ENCODE measurements around the gene IL18. TPM values are rescaled to one million over a fixed set of nuclear protein-coding genes. Genes with fewer than 3 reads are reported as not detected.

IL18 gene
- total RNA-seq (2014; rRNA removed; shearing (Covaris generic)) (not detected in 2 replicates), total RNA-seq (2022) (not detected in 2 replicates), Bru-seq, nascent RNA (percentile 13 among the genes with signal in this experiment), BruChase-seq, experiment 1, labeled RNA remaining after a 6-hour chase (percentile 16 among the genes with signal in this experiment), BruChase-seq, experiment 2, labeled RNA remaining after a 2-hour chase (percentile 14 among the genes with signal in this experiment)
- long read RNA-seq, partial matches to known transcripts, result 0 of 2 reads
- long read RNA-seq, other reads (novel, unspliced or antisense), result 2 of 2 reads

DNA sequence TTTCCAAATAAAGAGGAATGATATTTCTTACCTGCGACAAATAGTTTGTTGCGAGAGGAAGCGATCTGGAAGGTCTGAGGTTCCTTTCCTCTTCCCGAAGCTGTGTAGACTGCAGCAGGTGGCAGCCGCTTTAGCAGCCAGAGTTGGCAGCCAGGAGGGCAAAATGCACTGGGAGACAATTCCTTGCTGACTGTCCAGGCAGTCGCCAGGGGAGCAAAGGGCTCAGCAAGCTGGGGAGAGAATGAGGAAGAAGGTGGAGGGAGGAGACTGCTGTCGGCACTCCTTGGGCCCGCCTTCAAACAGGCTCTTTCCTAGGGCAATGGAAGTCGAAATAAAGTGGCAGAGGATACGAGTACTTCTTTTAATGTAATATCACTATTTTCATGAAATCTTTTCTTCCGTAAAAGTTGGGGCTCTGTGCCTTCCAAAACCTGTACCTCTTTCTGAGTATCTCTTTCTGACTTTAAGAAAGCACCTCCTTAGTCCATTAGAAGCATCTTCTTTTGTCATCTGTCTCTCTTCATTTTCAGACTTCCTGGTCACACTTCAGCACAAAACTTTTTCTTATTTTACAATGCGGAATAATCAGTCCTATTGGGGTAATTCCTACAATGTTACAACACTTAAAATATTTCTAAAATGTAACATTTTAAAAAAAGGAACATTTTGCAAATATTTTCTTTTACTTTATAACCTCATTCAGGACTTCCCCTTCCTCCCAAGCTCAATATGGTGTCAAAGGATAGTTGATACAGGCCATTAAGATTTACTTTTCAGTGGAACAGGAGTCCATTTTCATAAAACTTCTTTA lies at the start of gene IL18:
TSS of gene IL18 (minus strand) at position 220 of the 811 bp plus-strand sequence. CDS start 9,041 bp downstream, outside the sequence.
- H3K27ac ChIP-seq (ENCODE audit: low read depth, low read length, poor library complexity, severe bottlenecking), result no peak within 1 kb of the TSS
- H3K4me1 ChIP-seq (ENCODE audit: insufficient read depth, low read length, poor library complexity, severe bottlenecking), result no peaks in the 10 kb centered on the region
- no peaks in the 10 kb centered on the region for H3K9me2 ChIP-seq (ENCODE audit: insufficient read depth, low read length)
- no peaks in the 10 kb centered on the region for H3K79me2 ChIP-seq (ENCODE audit: insufficient read depth, low read depth, low read length)
- H3K36me3 ChIP-seq (ENCODE audit: insufficient read depth, low read length), result no peaks in the 10 kb centered on the region
- TF ChIP-seq, protein P1, sequence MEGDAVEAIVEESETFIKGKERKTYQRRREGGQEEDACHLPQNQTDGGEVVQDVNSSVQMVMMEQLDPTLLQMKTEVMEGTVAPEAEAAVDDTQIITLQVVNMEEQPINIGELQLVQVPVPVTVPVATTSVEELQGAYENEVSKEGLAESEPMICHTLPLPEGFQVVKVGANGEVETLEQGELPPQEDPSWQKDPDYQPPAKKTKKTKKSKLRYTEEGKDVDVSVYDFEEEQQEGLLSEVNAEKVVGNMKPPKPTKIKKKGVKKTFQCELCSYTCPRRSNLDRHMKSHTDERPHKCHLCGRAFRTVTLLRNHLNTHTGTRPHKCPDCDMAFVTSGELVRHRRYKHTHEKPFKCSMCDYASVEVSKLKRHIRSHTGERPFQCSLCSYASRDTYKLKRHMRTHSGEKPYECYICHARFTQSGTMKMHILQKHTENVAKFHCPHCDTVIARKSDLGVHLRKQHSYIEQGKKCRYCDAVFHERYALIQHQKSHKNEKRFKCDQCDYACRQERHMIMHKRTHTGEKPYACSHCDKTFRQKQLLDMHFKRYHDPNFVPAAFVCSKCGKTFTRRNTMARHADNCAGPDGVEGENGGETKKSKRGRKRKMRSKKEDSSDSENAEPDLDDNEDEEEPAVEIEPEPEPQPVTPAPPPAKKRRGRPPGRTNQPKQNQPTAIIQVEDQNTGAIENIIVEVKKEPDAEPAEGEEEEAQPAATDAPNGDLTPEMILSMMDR (conservative IDR thresholded peaks at IDR 0.05; ENCODE audit: low read length), result no peak
- no peak for TF ChIP-seq EZH2phosphoT487 (IDR thresholded peaks at IDR 0.05; ENCODE audit: borderline replicate concordance, low read depth, low read length)
- no peak within 1 kb of the TSS for H2AFZ ChIP-seq (ENCODE audit: low read length)
- BruUV-seq (replicated peaks), result no TSS peak
- DNase-seq (ENCODE audit: low spot score), result no peak
- H3K9me3 ChIP-seq (ENCODE audit: low read length), result no peaks in the 10 kb centered on the region
- ChIA-PET CTCF (ENCODE audit: unreplicated experiment) (no interaction called here), POLR2A (no interaction called here)
- no peak within 1 kb of the TSS for H3K4me2 ChIP-seq (ENCODE audit: low read length)
- H4K20me1 ChIP-seq (ENCODE audit: insufficient read depth, low read length), result no peaks in the 10 kb centered on the region
- intact Hi-C loops (cut with micrococcal nuclease; ENCODE audit: unreplicated experiment), result no loop called here
- H3K4me3 ChIP-seq (ENCODE audit: low read depth, low read length, poor library complexity, severe bottlenecking), result no peak within 1 kb of the TSS

DNA sequence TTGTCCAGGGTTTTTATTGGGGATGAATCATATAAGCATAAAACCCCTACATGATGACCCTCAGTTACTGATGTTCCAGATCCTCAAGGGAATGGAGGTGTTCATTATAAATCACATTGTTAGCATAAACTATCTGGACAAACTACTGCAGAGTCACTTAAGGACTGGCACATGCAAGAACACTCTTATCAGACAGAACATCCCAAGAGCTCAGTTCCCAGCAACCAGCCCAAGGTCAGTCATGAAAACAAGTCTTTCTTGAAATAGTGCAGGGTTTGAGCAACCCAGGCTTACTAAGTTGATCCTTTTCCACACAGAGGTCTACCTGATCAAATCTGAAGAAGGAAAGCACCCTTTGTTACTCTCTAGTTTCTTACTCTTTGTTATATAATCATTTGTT lies 48.8 kb upstream of the IL18 start:
- BruUV-seq (replicated peaks), result no TSS peak
- CTCF ChIA-PET (ENCODE audit: unreplicated experiment), result no interaction called here
- POLR2A ChIA-PET, result no interaction called here
- Histone ChIP-seq H3K36me3 (ENCODE audit: insufficient read depth, low read length) (no peaks in the 10 kb centered on the region), H3K4me1 (ENCODE audit: insufficient read depth, low read length, poor library complexity, severe bottlenecking) (no peaks in the 10 kb centered on the region), H3K79me2 (ENCODE audit: insufficient read depth, low read depth, low read length) (no peaks in the 10 kb centered on the region), H3K9me3 (ENCODE audit: low read length) (no peaks in the 10 kb centered on the region), H3K27ac (ENCODE audit: low read depth, low read length, poor library complexity, severe bottlenecking) (no peak overlapping the region), H3K9me2 (ENCODE audit: insufficient read depth, low read length) (no peaks in the 10 kb centered on the region), H4K20me1 (ENCODE audit: insufficient read depth, low read length) (no peaks in the 10 kb centered on the region), H2AFZ (ENCODE audit: low read length) (no peak overlapping the region), H3K4me3 (ENCODE audit: low read depth, low read length, poor library complexity, severe bottlenecking) (no peak overlapping the region), H3K4me2 (ENCODE audit: low read length) (no peak overlapping the region)
- intact Hi-C loops (cut with micrococcal nuclease; ENCODE audit: unreplicated experiment), result loop anchor here (10.0 kb wide), 1 partner anchor 372 kb away; no protein-coding TSS in a partner anchor
- DNase-seq (ENCODE audit: low spot score), result no peak
- TF ChIP-seq, protein P1 (conservative IDR thresholded peaks at IDR 0.05; ENCODE audit: low read length), result no peak
- TF ChIP-seq EZH2phosphoT487 (IDR thresholded peaks at IDR 0.05; ENCODE audit: borderline replicate concordance, low read depth, low read length), result no peak

Data from OCI-LY7 (cell line).